ENCODE results near the gene CDKAL1.
"Not testable (repeated sequence)": the region's sequence is repeated elsewhere in the genome, so short reads cannot be mapped to it uniquely, and the experiment has no call there.

The CDKAL1 gene

GRCh38 chr6:20644667-20645370 lies 110.6 kb downstream of the CDKAL1 start:
- no peak for DNase-seq

DNA sequence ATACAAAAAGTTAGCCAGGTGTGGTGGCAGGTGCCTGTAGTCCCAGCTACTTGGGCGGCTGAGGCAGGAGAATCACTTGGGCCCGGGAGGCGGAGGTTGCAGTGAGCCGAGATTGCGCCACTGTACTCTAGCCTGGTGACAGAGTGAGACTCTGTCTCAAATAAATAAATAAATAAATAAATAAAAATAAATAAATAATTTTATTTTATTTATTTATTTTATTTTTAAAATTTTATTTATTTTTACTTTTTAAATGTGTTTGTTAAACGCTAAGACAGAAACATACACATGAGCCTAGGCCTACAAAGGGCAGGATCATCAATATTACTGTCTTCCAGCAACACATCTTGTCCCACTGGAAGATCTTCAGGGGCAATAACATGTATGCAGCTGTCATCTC lies 111.3 kb downstream of the CDKAL1 start:
- DNase-seq, result not testable (repeated sequence)

- DNase-seq, result no peak
These were observed 113.3 kb downstream of the CDKAL1 start for GRCh38 chr6:20647585-20647984.

DNA sequence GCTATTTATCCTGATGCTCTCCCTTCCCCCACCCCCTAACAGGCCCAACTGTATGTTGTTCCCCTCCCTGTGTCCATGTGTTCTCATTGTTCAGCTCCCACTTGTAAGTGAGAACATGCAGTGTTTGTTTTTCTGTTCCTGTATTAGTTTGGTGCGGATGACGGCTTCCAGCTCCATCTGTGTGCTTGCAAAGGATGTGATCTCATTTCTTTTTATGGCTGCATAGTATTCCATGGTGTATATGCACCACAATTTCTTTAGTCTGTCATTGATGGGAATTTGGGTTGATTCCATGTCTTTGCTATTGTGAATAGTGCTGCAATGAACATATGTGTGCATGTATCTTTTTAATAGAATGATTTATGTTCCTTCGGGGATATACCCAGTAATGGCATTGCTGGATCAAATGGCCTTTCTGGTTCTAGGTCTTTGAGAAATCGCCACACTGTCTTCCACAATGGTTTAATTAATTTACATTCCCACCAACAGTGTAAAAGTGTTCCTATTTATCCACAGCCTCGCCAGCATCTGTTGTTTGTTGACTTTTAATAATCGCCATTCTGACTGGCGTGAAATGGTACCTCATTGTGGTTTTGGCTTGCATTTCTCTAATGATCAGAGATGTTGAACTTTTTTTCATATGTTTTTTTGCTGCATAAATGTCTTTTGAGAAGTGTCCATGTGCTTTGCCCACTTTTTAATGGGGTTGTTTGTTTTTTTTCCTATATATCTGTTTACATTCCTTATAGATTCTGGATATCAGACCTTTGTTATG lies 115.6 kb downstream of the CDKAL1 start:
- DNase-seq, result not testable (repeated sequence)

DNA sequence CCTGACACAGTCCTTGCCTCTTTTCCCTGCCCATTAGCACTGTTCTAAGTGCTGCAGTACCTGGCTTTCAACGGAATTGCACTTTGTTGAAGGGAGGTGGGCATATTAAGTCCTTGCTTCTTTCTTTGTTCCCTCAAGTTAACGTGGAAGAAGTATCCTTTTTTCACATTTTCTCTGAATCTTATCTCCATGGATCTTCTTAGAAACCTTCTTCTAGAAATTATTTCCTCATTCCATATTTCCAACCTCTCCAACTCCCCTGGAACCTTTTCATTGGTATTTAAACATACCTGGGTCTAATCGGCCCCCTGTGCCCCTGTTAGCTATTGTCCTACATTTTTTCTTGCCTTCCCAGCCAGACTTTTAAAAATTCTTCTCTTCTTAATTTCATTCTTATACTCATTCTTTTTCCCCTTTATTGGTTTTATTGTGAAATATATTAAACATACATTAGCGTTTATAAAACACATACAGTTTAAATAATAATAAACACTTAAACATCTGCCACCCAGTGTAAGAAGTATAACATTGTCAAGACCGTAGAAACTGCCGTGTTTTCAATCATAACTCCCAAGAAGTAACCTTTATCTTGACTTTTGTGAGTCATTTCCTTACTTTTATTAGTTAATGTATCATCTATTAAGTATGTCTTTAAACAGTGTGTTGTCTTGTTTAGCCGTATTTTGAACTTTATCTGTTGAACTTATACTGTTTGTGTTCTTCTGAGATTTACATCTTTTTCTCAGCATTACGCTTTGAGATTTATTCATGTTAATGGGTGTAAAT lies 118.2 kb downstream of the CDKAL1 start:
- DNase-seq, result no peak

GRCh38 chr6:20653085-20653479 lies 118.8 kb downstream of the CDKAL1 start:
- no peak for DNase-seq

GRCh38 chr6:20655317-20655716 lies 121.1 kb downstream of the CDKAL1 start:
- no peak for DNase-seq

GRCh38 chr6:20657274-20657800 lies 123.1 kb downstream of the CDKAL1 start:
- DNase-seq, result no peak

DNA sequence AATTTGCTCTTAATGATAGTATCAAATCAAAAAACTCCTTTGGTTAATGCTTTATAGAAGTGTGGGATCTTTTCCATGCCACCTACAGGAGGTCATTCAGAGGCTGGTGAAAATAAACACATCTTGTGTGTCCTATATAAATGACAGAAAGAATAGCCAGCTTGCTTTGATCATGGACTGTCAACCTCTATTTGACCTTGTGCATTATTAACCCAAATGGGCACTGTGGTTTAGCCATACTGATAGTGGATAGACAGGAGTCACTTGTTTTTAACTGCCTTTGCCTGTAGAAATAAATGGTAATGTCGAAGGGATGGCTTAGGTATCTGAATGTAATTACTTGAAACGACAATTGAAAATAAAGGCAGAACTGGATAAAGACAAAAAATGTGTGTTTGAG lies 123.8 kb downstream of the CDKAL1 start:
- DNase-seq, result no peak

DNA sequence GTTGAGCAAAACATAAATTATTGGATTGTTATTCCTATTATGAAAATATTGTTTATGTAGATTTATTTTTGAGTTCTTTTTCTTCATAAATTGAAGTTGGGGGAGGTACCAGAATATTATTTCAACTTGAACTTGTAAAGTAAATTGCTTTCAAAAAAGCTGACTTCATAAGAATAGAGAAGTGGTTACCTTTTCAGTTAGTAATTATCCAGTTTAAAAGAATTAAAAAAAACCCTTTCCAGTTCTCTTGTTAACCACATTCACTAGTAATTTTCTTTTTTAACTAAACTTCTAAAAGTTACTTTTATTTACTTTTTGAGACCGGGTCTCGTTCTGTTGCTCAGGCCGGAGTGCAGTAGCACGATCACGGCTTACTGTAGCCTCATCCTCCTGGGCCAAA lies 124.3 kb downstream of the CDKAL1 start:
- DNase-seq, result no peak

DNA sequence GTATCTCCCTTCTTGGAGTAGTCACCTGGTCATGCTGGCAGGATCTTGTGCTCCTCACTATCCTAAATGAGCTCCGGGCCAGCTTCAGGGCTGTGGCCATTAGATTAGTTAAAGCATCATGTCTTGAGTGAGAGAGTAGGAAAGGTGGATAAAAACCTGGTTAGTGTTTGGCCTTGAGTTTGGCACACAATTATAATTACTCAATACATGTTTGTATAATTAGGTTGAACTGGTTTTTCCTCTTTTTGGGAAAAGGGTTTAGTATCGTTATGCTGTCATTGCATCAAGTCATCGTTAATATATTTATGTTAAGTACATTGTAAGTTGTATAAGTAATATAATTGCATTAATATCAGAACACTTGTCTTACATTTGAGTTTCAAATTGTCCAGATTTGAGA lies 126.3 kb downstream of the CDKAL1 start:
- no peak for DNase-seq

- peak; percentile 37 for DNase-seq
These were observed 127.5 kb downstream of the CDKAL1 start for GRCh38 chr6:20661721-20662120.

DNA sequence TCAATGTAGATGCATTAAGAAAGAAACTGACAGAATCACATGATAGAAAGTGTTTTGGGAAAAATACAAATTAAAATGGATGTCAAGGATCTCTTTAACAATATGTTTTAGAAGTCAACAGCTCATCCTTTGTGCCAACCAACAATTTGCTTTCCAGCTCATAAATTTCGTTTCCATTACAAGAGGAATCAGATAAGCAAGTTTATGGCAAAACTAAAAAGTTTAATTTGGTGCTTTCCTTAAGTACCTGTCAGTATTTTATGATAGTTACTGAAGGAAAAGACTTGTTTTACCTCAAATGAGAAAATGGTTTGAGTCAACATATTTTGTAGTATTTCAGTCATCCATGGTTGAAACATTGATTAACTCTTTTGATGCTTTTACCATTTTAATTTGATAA lies 130.0 kb downstream of the CDKAL1 start:
- DNase-seq, result no peak

DNA sequence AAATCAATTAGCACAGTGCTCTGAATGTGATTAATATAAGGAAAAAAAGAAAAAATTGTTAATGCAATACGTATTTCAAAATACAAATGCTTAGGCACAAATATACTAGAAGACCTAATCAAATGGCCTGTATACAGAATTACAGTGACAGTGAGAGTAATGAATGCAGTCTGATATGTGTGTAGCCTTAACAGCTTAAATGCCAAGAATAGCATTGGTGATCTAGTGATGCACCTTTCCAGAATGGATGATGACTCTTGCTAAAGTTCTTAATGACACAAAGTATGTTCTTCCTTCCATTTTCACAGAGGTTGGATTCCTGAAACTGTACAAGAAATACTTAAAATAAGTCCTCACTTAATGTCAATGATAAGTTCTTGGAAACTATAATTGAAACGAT lies 131.0 kb downstream of the CDKAL1 start:
- no peak for DNase-seq

- no peak for DNase-seq
These were observed 135.5 kb downstream of the CDKAL1 start for GRCh38 chr6:20669571-20670314.

DNA sequence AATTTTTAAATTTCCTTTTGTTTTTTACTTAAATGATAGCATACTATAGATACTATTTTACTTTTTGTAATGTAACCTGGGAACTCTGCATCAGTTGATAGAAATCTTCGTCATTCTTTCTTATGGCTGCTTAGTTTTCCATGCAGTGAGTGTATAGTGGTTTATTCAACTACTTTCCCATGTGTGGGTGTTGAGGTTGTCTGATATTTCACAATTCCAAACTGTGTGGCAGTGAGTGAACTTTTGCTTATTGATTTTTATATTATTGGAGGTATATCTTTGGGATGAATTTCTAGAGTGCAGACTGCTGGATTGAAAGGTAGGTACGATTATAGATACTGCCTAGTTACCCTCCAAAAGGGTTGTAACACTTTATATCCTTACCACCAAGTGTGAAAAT lies 136.5 kb downstream of the CDKAL1 start:
- no peak for DNase-seq

DNA sequence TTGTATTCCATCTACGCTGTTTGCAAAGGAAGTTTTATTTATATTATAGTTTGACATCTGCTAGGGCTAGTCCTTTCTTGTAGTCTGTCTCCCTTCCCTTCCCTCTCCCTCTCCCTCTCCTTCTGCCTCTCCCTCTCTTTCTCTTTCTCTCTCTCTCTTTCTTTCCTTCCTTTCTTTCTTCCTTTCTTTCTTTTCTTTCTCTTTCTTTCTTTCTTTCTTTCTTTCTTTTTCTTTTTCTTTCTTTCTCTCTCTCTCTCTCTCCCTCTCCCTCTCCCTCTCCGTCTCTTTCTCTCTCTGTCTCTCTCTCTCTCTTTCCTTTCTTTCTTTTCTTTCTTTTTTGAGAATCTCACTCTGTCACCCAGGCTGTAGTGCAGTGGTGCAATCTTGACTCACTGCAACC lies 137.8 kb downstream of the CDKAL1 start:
- DNase-seq, result no peak

GRCh38 chr6:20673458-20673857 lies 139.2 kb downstream of the CDKAL1 start:
- DNase-seq, result no peak

GRCh38 chr6:20674664-20675063 lies 140.4 kb downstream of the CDKAL1 start:
- no peak for DNase-seq

GRCh38 chr6:20678831-20679352 lies 144.6 kb downstream of the CDKAL1 start:
- DNase-seq, result peak; percentile 69

DNA sequence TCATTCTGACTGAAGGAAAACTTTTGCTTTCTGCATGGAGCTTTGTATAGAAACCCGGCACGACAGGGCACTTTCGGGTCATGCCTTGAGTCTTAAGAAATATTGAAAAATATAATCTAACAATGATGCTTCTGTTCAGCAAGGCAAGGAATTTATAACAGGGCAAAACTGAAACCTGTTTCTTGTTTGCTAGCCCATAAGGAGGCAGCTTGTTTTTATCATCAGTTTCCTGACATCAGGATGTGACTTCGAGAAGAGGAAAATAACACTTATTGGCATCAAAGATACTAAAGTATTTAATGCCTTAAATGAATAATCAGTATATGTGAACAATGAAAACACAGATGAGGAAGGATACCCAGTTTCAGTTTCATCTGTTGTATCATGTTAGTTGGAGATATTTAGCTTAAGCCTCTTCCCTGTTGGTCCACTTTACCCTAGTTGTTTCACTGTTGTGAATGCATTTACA lies 146.5 kb downstream of the CDKAL1 start:
- DNase-seq, result no peak

DNA sequence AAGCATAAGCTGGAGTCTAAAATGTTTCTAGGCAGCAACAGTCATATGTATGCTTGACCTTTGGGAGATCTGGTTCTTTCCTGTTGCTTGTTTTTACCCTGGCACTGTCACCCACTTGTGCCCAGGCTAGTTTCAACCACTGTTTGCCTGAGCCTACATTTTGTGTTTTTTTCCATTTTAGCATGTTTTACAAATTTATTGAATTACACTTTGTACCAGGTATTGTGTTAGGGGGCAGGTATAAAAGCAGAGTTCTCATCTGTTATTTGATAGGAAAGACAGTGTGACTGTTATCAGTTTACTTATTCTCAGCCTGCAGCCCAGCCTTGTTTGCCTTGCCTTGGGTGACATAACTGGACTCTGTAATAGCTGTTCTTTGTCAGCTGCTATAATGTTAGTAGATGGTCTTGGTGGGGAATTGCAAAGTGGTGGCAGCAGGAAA lies 147.0 kb downstream of the CDKAL1 start:
- DNase-seq, result peak; percentile 23

Data from NCI-H2029 (cell line).